GM06990 (cell line): ENCODE data around the gene BAZ2A.

Experiments
- DNase-seq: peaks from one replicate; pipeline ENCODE4 v3.0.0-alpha.2; 2011; ENCODE audit not compliant: insufficient read length; ENCODE audit errors: extremely low read depth
- H3K27me3 ChIP-seq: replicated peaks from 2 replicates; pipeline ENCODE4 v1.6.0; 2011; ENCODE audit warnings: low read length; ENCODE audit not compliant: control insufficient read depth, insufficient read depth
- H3K36me3 ChIP-seq: 2 replicates; pipeline ENCODE4 v1.5.1; 2011; ENCODE audit warnings: low read length; ENCODE audit not compliant: control insufficient read depth, insufficient read depth
- H3K4me3 ChIP-seq: replicated peaks from 2 replicates; pipeline ENCODE4 v1.5.1; 2011; ENCODE audit warnings: low read depth, mild to moderate bottlenecking, control low read depth, low read length
- CTCF ChIP-seq: IDR thresholded peaks from 2 replicates; pipeline ENCODE4 v1.5.1; 2011; ENCODE audit warnings: low read length, control low read depth, mild to moderate bottlenecking, inconsistent platforms; ENCODE audit not compliant: insufficient read depth, poor library complexity, severe bottlenecking

Gene BAZ2A

GRCh38 chr12:56574210-56574609 is 55.9 kb downstream of the BAZ2A start:
- Histone ChIP-seq H3K36me3 (no peaks in the 10 kb centered on the region), H3K4me3 (no peak overlapping the region), H3K27me3 (no peaks in the 10 kb centered on the region)
- DNase-seq: no peak
- no peak for TF ChIP-seq CTCF

GRCh38 chr12:56572288-56572687 is 57.8 kb downstream of the BAZ2A start:
- Histone ChIP-seq H3K36me3 (no peaks in the 10 kb centered on the region), H3K4me3 (no peak overlapping the region), H3K27me3 (no peaks in the 10 kb centered on the region)
- no peak for TF ChIP-seq CTCF
- DNase-seq: no peak

GRCh38 chr12:56571121-56571520 is 59.0 kb downstream of the BAZ2A start:
- no peak for DNase-seq
- TF ChIP-seq CTCF: no peak
- Histone ChIP-seq H3K4me3 (no peak overlapping the region), H3K36me3 (no peaks in the 10 kb centered on the region), H3K27me3 (no peaks in the 10 kb centered on the region)

- Histone ChIP-seq H3K27me3 (no peaks in the 10 kb centered on the region), H3K4me3 (no peak overlapping the region), H3K36me3 (no peaks in the 10 kb centered on the region)
- no peak for DNase-seq
- TF ChIP-seq CTCF: no peak
Measured at GRCh38 chr12:56568146-56568545, 62.0 kb downstream of the BAZ2A start.

- no peaks in the 10 kb centered on the region for H3K27me3 ChIP-seq
- H3K4me3 ChIP-seq: no peak overlapping the region
- DNase-seq: no peak
- H3K36me3 ChIP-seq: no peaks in the 10 kb centered on the region
- TF ChIP-seq CTCF: no peak
Measured at GRCh38 chr12:56565510-56566101, 64.5 kb downstream of the BAZ2A start.

GRCh38 chr12:56551070-56551469 is 79.1 kb downstream of the BAZ2A start:
- no peaks in the 10 kb centered on the region for H3K27me3 ChIP-seq
- no peak overlapping the region for H3K4me3 ChIP-seq
- no peak for DNase-seq
- no peak for TF ChIP-seq CTCF
- H3K36me3 ChIP-seq: no peaks in the 10 kb centered on the region
